GM19468 (cell line): ENCODE data around the gene ZNF488.
"Not testable (repeated sequence)": the region's sequence is repeated elsewhere in the genome, so short reads cannot be mapped to it uniquely, and the experiment has no call there.

Experiments used
- ATAC-seq: cut with Tn5 transposase; IDR thresholded peaks from one replicate; pipeline ENCODE4 v1.9.1; 2021; ENCODE audit warnings: mild to moderate bottlenecking, moderate library complexity, moderate number of reproducible peaks; ENCODE audit not compliant: unreplicated experiment; ENCODE audit errors: extremely low read depth

Gene ZNF488

GRCh38 chr10:47386104-47386503 is 2.0 kb upstream of the ZNF488 start:
- not testable (repeated sequence) for ATAC-seq

DNA sequence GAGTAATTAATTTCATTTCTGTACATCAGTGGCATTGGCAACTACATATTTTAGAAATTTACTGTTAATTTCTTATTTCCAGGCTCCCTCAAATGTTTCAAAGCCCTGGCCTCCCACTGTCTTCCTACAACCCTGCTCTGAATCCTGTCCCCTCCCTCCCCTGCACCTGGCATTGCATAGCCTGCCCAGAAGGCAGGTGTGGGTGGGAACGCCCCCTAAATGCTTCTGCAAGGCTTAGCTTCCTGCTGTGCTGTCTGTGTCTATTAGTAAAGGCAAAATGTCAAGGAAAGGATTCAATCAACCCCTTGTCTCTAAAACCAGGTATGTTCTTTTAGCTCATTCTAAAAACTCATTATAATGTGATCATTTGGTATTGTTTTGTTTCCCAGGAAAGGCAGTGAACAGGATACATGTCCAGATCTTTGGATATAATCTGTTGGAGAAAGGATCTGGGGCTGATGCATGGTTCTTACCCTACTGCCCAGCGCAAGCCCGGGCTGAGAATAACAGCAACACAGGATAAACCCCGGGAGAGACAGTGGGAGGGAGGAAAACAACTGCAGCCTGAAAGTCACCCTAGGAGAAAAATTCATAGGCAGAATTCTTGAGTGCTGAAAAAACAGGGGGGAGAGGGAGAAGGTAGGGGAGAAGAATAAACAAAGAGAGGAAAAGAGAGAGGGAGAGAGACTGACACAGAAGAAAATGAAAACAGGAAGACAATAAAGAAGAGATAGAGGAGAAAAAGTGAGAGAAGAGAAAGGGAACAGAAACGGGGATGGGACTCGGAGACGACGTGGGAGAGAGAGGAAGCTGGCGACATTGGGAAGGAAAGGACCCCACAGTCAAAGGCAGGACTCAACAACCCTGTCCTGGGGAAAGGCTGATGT is 589 bp downstream of the ZNF488 start:
- no peak for ATAC-seq

DNA sequence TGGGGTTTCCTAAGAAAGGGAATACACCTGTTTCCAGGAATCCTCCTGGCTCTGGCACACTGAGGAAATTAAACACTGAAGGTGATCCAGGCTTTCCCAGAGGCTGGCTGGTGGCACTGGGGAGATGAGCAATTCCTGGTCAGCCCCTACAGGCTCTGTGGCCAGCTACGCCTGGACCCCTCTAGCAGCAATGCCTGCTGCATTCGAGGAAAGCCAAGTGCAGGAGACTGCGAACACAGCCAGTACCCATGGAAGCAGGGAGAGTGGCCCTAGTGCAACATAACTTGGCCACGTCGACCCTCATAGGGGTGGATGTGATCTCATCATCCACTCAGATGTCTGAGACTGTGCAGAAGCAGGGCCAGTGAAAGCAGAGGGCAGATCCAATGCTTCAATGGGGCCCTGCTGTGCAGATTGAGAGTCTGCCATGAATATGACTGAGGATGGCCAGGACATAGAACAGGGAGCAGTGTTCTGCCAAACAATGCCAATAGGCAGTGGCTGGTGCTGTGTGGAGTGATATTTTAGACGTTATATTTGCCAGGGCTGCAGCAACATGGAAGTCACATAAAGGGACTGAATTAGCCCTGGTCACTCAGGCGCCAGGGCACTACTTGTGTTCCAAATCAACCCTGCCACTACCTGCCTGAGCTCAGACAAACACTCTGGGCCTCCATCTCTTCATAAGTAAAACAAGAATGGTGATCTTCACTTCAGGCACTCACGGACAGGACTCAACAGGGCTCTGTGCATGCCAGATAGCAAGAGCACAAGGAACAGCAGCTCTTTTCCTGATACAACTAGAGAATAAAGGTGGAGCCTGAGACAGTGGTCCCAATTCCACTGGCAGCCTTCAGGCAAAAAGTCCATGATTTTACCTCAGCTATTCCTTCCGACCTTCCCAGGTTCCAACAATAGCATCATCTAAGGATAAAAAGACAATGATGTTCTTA is 2.4 kb downstream of the ZNF488 start:
- no peak for ATAC-seq

DNA sequence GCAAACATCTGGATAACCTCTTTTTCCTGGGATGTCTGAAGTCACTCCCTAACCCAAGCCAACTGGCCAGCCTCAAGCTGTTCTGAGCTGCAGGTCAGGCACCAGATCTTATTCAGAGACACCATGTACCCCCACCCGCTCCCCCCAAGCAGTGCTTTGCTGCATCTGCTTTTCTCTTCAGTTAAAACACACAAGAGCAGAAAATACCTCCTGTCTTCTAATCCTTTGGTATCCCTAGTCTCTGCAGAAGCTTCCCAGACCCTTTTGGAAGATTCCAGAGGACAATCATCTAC is 3.0 kb downstream of the ZNF488 start:
- no peak for ATAC-seq

DNA sequence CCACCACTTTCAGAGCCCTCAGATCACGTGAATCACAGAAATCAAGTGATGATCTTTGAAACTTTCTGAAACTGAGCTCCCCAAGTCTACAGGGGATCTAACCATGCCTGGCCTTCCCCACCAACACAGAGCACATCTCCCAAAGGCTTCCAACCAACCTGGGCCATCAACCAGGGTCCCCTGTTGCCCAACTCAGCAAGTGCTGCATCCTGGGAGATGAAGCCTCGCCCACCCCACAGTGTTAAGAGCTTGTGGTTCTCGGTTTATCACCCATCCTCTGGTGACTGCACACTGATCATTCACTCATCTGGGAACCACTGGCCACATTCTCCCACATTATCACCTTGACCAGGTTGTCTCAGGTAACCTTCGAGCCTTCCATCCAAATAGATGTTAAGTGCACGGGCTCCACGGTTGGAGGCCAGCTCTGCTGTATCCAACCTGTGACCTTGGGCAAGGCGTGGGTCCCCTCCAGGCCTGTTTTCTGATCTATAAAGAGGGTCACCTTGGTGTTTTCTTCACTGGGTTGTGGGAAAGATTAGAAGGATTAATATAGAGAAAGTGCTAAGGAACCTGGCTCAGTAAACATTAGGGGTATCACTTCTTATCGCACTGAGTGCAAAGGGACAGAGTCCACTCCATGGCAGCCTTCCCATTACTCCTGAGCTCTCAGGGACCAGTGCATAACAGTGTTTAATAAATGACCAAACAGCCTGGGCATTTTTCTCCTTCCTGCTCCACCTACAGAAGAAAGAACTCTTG is 3.6 kb downstream of the ZNF488 start:
- ATAC-seq: no peak

DNA sequence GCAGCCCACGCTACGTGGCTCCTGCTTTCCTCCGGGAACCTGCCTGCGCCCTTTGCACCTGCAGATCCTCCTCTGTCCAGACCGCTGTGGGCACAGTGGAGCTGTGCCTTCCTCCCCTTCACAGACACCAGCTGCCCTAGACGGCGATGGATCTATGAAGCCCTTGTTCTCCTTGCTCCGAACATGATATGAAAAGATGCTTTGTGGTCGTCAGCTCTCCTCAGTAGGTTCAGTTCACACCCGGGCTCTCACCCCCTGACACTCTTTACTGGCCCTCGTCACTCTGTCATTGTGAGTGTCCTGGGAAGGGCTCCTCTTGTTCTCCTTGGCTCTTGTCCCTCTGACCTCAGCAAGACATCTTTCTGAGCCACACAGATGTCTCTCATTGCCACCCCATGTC is 4.2 kb downstream of the ZNF488 start:
- no peak for ATAC-seq

DNA sequence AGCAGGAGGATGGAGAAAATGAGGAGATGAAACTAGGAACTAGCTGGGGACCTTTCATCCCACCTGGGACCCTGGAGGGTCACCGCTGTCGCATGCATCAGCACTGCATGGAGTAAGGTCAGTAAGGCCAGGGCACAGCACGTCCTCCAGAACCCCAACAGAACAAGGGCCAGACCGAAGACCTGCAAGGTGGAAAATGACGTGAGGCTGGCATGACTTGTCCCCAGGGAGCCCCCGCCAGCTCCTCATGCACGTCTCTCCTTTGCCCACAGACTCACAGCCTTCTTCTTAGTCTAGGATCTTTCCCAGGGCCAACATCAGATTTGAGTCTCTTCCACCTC is 4.7 kb downstream of the ZNF488 start:
- no peak for ATAC-seq

GRCh38 chr10:47378606-47379444 is 5.3 kb downstream of the ZNF488 start:
- ATAC-seq: no peak

DNA sequence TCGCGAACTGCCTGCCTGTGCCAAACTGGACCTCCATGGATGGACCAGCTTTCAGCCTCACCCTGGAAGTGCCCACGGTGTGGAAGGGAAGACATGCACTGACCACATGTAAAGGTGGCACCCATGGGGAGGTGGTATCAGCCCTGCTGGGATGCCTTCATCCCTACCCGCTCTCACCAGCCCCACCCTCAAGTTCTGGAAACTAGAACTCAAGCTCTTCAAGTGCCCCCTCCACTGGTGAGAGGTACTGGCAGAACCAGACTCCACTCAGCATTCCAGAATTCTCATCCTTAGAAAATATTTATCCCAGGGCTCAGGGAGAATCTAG is 5.9 kb downstream of the ZNF488 start:
- no peak for ATAC-seq

- ATAC-seq: no peak
Observed at GRCh38 chr10:47376522-47377220, 7.4 kb downstream of the ZNF488 start.

DNA sequence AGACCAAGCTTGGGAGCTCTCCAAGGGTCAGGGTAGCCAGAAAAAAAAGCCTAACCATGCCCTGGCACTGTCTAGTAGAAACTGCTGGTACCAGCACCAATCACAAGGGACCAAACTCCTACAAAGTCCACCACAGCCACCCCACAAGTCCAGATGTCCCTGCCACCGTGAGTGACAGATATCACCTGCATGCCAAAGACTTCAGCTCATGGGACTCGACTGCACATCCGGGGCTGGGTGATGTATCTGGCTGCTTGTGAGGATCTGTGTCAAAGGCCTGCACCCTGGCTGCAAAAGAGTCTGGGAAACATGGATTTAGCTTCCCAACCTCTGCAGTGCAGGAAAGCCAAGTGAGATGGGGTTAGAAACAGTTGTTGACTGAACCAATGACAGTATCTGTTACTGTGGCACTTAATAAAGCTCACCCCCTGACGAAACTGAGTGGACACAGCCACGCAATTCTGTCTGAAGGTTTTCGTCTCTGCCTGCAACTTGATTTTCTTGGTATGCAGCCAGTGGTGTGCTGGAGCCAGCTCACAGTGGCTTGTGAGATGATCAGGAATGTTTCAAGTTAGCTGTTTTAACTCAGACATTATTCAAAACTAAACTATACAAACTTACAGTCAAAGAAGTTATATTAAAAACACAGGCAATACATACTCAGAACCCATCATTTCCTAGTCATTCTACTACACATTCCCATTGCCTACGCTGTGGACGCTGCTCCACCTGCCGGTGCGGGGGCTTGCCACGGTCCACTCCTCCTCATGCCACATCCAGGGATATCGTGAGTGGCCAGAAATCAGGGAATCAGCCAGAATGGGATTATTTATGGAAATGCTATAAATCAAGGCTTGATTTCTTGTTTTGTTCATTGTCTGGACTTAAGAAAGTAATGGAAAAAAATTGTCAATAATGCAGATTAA is 9.2 kb downstream of the ZNF488 start:
- no peak for ATAC-seq

GRCh38 chr10:47372726-47373125 is 11.4 kb downstream of the ZNF488 start:
- no peak for ATAC-seq

GRCh38 chr10:47371629-47372485 is 12.2 kb downstream of the ZNF488 start:
- no peak for ATAC-seq

DNA sequence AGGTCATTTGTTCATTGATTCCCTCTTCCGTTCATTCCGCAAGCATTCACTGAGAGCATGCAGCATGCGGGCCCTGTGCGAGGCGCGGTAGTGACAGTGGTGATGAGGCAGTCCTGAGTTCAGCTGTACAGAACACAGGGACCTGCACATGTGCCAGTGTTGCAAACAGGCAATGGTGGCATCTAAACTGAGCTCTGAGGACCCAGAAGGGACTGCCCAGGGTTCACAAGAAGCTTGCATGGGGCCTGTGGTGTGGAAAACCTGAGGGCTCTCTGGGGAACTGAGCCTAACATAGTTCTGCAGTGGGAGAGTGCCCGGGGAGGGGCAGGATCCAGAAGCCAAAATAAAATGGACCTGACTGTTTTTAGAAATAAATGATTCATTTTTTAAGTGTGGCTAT is 13.2 kb downstream of the ZNF488 start:
- no peak for ATAC-seq

DNA sequence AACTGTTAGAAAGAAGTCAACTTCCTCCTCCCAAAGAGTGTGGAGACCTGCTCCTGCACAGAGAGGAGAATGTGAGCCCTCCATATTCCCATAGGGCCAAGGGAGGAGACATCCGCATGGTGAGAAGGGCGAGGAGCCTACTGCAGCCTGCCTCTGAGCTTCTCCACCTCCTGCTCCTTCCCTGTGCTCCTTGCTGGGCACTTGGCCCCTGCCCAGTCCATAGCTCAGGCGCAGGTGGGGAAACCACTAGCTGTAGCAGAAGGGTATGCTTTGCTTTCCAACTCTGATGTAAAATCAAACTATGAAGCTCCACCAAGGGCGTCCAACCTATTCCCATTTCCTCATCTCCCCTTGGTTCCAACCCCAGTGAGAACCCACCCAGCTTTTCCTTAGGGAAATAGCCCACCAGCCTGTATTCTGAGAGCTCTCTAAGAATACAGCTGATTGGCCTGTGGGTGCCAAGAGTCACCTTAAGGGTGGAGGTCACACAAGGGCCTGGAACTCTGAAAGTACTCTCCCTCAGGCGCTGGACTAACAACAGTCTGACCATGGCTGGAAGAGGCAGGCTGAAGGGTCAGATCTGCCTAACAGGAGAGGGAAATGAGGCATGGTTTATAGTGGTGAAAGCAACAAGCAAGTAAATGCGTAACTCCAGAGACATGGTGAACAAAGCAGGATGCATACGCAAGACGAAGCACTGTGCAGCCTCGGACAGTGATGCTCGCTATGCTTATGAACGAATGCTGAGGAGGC is 13.9 kb downstream of the ZNF488 start:
- ATAC-seq: no peak

DNA sequence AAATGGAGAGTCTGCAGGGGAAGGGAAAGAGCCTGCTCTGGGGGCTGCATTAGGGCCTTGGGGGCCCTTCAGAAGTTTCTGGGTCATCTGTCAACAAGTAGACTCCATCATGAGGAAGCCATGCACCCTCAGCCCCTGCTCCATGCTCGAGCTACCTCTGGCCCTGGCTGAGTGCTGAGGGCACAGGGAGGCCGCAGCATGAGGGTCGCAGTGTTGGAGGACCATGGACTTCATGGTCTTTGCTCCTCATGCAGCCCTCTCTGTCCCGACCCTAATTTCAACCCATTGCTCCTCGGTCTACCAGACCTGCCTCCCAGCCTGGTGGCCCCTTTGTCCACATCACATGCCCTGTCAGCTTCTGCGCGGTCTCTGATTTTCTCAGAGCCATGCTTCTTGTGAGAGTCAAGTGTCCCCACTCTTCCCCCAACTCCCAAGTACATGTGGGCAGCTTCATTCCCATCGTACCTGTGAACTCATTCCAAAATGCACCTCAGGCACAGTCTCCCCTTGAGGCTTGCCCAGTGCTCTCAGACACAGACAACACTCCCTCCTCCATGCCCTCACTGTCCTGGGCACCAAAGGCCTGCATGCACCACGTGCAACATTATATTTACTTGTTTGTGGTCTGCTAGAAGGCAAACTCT is 14.7 kb downstream of the ZNF488 start:
- no peak for ATAC-seq
